GM18499 (cell line): ENCODE data around the gene RIPOR2.
"Not testable (repeated sequence)": the region's sequence is repeated elsewhere in the genome, so short reads cannot be mapped to it uniquely, and the experiment has no call there.

Experiments
- ATAC-seq: cut with Tn5 transposase; IDR thresholded peaks from one replicate; pipeline ENCODE4 v1.9.1; 2021; ENCODE audit warnings: moderate number of reproducible peaks; ENCODE audit not compliant: insufficient read depth, unreplicated experiment

The RIPOR2 gene

GRCh38 chr6:24882295-24882694 is 53.5 kb downstream of the RIPOR2 start:
- no peak for ATAC-seq

DNA sequence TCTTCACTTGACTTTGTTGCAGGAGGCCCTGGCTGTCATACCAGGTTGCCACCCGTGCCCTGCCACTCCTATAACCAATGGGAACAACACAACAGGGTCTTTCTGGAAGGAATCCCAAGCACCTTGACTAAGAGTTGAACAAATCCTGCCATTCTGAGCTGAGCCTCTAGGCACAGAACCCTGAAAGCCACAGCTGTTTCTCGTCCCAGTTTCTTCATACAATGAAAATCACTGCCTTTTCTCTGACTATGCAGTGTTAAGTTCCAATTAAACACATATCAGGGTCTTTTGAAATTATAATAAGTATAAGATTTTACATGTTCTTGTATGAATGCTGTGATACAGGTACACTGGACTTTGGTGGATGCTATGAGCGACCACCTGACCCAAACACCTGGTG is 54.4 kb downstream of the RIPOR2 start:
- ATAC-seq, result no peak

GRCh38 chr6:24880451-24880850 is 55.3 kb downstream of the RIPOR2 start:
- ATAC-seq, result no peak

GRCh38 chr6:24879351-24879750 is 56.4 kb downstream of the RIPOR2 start:
- ATAC-seq, result no peak

GRCh38 chr6:24877747-24878146 is 58.0 kb downstream of the RIPOR2 start:
- ATAC-seq, result not testable (repeated sequence)

DNA sequence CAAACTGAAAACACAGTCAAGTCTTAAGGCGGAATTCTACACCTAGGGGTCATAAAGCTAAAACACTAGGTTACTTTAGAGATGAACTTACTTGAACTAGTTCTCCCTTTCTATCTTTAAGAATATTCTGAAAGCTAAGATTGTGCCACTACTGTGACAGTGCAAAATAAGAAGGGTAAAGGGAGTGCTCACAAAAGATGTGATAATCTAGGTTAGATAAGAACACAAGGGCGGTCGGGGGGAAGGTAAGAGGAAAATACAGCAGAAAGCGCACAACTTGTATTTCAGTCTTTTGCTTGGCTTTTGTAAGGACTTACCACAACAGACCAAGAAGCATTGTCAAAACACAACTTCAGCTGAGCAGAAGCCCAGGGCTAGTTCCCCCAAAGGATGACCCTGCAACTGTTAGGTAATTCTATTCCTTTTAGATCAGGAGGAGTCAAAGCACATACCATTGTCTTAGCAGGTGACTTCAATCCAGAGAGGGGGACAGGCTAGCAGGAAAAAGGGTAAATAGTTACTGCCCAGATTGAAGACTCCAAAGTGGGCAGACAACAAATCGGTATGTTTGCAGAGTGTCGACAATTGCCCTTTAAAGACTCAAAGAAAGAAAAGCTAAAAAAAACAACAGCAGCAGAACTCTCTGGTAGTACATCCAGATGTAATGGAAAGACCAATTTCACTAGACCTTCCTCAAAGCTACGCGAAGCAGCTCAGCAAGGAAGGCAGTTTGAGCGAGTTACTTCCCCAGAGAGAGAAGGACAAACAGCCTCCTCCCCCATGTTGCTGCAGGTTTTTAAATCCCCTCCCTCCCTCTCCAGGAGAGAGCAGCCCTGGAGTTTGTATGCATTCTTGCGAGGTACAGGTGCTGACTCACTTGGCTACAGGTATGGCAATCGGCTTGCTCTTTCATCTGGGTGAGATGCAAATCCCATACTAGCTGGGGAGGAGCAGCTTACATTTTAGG is 59.0 kb downstream of the RIPOR2 start:
- ATAC-seq, result no peak

DNA sequence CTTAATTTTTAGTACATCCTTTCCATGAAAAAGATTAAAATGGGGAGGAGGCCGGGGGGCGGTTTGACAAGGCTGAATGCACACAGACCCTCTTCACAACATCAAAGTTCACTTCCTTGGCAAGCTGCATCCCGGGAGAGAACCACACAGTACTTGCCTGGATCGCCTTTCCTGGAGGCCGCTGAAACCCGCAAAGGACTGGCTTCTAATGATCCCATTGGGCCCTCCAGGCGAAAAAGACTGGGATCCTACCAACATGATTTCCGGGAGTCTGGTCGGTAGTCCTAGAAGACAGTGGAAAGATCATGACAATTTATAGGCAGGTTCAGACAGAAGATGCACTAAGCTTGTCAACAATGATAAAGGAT is 60.2 kb downstream of the RIPOR2 start:
- ATAC-seq, result no peak

GRCh38 chr6:24874776-24875533 is 60.8 kb downstream of the RIPOR2 start:
- ATAC-seq, result no peak

GRCh38 chr6:24874128-24874527 is 61.6 kb downstream of the RIPOR2 start:
- ATAC-seq, result no peak

DNA sequence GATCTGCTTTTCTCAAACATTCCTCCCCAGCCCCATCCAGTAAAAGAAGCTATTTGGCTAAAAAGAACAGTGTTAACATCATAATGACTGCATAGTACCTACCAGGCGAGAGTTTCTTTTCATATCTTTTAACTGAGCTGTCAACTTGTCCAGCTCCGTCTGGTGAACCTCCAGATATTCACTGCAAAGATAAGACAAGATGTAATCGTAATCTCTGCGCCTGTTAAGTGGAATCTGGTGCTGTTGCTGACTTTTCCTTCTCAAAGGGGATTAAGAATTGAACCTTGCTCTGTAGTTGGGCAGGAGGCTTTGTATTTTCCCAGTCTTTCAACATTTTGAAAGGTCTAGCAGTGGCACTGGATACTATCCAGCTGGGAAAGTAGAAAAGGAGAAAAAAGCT is 63.0 kb downstream of the RIPOR2 start:
- ATAC-seq, result no peak

- no peak for ATAC-seq
Measured at GRCh38 chr6:24868765-24869164, 67.0 kb downstream of the RIPOR2 start.

- ATAC-seq, result no peak
Measured at GRCh38 chr6:24867104-24867703, 68.6 kb downstream of the RIPOR2 start.

GRCh38 chr6:24865161-24865560 is 70.6 kb downstream of the RIPOR2 start:
- no peak for ATAC-seq

DNA sequence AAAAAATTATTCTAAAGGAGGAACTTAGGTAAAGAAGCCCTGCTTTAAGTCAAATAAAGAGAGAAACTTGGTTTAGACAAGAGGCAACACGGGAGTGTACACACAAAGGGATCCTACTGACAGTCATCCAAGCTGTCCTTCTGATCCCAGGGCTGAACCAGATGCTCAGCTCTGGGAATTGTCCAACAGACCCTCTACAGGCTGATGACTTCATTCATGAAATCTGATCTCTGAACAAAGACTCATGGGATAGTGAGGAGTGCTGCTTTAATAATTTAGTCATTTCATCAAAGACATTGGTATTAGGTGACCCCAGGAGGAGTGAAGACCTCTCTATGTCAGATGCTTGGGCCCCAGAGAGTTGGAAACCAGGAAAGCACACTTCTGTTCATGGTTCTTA is 71.4 kb downstream of the RIPOR2 start:
- ATAC-seq, result no peak

DNA sequence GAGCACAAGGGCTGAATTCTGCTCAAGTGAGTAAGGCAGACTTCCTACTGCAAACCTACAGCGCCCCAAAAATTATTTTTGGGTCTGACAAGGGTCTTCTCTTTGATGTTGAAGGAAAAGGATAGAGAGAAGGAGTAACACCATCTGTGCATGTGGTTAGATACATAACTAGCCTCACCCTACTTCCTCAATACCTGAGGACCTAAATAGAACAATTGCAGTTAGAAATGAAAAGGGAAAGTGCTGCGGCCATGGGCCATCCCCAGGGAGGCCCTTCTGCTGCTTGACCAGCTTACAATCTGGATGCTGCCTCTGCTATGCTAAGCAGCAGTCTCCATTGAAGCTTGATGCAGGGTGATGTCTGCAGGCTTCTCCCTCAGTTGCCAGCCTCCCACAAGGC is 73.8 kb downstream of the RIPOR2 start:
- peak; percentile 78 for ATAC-seq

- no peak for ATAC-seq
Measured at GRCh38 chr6:24859608-24860200, 76.1 kb downstream of the RIPOR2 start.

GRCh38 chr6:24859132-24859531 is 76.6 kb downstream of the RIPOR2 start:
- no peak for ATAC-seq

GRCh38 chr6:24858177-24858653 is 77.5 kb downstream of the RIPOR2 start:
- no peak for ATAC-seq

- no peak for ATAC-seq
Measured at GRCh38 chr6:24856901-24857670, 78.7 kb downstream of the RIPOR2 start.

GRCh38 chr6:24856246-24856599 is 79.5 kb downstream of the RIPOR2 start:
- ATAC-seq, result no peak
